Amniotic stem cell (primary cell): ENCODE measurements around the gene NEK2.
"Not testable (repeated sequence)": the region's sequence is repeated elsewhere in the genome, so short reads cannot be mapped to it uniquely, and the experiment has no call there.

Experiments used
- DNase-seq: peaks from one replicate; lab custom pipeline; 2025; lab: John Stamatoyannopoulos, UW

Gene NEK2

DNA sequence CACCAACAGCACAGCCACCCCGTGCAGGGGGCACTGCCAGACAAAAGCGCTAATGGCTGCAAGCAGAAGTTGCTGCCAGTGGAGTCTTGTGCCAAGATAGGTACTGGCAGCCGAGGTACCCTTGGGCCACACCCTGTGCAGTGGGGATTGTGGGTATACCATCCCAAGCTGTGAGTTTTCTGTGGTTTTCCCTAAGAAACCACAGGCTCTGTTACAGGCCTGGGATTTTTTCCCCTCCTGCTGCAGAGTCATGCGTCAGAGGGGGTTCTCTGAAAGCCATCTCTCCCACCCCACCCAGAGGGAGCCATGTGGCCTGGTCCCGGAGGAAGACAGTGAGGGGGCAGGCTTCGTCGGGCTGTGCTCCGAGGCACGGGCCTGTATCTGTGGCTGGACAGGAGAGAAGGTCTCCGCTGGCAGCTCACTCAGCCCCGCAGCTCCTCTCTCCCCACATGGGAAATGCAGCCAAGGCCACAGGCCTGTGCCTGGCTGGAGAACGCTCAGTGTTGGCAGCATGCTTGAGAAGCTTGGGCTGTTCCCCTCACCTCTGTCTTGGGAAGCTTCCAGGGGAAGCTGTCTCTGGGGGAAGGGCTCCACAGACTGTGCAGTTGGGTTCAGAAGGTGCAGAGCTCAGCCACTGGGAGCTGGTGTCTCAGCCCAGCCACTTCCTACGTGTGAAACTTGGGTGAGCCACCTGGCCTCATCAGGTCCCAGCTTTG is 42.5 kb downstream of the NEK2 start:
- no peak for DNase-seq

DNA sequence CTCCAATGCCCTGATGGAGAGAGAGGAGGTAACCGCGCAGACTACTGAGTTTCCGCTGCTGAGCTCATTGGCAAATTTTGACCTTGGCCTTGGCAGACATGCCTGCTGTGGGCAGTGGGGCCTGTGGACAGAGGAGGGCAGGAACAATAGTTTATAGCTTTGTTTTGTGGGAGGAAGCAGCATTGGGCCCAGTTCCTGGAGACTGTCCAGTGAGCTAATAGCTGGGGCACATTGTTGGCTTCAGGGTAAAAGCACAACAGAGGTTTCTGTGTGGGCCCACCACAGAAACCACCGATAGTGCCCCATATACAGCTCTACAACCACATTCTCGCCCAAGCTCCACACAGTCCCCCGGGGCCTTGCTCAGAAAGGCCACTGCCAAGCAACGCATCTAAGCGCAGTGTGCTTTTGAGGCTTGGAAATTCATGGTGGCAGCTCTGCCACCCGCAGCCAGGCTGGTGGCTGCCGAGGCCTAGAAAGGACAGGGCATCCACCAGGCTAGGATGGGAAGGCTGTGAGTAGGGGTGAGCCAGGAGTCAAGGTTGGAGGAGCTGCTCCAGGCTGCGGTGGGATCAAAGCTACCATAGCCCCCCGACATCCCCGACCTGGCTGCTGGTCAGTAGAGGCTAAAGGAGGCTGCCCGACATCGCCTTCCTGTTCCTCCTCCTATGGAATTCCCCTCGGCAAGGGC is 43.2 kb downstream of the NEK2 start:
- no peak for DNase-seq

DNA sequence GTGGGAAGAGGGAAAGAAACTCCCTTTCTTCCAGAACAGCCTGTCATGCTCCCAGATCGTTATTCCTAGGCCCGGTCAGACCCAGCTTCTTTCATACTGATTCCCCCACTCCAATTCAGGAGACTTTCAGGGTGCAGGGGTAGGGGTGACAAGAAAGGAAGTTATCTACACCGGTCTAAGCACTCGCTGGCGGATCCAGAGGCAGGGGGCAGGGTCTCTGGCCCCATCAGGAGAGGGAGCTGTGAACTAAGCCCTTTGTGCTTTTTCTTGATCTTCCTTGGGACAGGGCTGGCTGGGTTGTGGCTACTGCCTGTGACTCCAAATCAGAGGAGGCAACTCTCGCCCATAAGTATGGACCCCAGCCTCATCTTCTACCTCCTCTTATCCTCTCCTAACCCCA is 44.3 kb downstream of the NEK2 start:
- DNase-seq = no peak

DNA sequence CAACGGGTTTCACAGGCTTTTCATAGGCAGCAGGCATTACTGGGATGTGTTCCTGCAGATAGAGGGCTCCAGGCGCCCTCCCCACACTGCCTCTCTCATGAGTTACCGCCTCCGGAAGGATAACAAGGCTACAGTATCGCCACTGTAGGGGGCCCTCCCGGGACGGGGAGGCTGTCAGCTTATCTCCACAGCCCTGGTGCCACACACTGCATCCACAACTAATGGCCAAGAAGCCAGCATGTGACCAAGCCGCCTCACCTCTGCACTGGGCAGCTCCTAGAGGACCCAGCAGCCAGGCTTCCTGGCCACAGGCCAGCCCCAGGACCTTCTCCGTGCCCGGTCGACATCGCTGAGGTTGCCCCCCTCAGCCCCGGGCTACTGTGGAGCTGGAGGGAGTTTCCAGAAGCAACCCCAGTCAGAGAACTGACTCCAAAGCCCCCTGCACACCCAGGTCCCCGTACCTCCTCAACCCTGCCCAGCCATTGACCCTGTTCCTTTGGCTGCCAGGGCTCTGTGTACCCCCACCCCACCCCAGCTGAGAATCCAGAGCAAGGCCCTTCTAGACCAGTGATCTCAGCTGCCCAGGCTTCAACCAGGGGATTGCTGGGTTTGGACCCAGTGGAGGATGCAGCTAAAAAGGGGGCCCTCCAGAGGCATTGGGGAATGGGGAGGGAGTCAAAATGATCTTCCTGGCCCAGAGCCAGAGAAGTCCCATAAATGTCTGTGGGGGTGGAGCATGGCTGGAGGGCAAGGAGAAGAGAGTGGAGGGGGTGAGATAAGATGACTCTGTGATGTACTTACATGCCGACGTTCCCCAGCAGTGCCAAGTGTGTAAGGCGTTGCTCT is 45.0 kb downstream of the NEK2 start:
- no peak for DNase-seq

DNA sequence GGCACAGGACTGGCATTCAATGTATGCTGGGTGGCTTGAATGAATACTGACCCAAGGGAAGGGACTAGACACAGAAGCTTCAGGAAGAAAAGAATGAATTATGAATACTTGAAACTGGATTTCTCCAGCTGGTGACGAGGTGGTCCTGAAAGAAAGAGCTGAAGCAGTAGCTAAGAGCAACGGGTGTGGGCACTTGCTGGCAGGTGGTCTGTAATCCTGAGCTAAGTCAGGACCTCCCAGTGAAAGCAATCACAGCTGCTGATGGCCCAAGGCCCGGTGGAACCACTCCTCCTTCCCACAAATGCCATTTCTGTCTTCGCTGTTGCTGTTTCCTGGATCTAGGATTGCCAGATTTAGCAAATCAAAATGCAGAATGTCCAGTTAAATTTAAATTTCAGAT is 47.0 kb downstream of the NEK2 start:
- no peak for DNase-seq

DNA sequence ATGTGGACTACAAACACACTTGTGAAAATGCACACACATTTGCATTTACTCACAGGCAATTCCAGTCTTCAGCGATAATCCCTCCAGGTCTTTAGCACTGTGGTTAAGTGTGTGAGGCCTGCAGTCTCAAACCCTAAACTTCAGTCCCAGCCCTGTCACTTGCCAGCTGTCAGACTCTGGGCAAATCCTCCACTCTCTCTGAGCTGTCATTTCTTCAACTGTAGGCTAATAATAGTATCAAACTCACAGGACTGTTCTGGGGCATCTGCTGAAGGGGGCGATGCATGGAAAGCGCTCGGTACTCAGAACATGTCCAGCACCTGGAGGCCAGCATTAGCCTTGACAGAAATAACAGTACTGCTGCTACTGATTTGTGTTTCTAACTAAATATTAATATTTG is 48.2 kb downstream of the NEK2 start:
- no peak for DNase-seq

DNA sequence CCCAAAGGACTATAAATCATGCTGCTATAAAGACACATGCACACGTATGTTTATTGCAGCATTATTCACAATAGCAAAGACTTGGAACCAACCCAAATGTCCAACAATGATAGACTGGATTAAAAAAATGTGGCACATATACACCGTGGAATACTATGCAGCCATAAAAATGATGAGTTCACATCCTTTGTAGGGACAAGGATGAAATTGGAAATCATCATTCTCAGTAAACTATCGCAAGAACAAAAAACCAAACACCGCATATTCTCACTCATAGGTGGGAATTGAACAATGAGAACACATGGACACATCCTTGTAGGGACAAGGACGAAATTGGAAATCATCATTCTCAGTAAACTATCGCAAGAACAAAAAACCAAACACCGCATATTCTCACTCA is 49.6 kb downstream of the NEK2 start:
- DNase-seq = not testable (repeated sequence)

DNA sequence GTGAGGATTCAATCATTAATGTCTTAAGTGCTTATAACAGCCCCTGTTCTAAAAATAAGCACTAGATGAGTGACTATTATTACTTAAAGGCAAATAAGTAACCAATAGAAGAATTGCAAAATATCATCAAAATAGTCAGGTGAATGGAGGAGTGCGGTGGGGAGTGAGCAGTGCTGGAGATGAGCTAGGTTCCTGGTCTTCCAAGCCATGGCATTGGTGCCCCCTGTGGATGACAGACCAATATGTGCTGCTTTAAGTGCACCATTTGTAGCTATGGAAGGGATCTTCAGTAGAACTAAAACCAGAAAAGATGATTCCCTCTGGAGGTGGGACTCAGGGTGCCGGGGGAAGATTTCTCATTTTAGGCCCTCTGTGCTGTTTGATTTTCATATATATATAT is 50.4 kb downstream of the NEK2 start:
- no peak for DNase-seq

DNA sequence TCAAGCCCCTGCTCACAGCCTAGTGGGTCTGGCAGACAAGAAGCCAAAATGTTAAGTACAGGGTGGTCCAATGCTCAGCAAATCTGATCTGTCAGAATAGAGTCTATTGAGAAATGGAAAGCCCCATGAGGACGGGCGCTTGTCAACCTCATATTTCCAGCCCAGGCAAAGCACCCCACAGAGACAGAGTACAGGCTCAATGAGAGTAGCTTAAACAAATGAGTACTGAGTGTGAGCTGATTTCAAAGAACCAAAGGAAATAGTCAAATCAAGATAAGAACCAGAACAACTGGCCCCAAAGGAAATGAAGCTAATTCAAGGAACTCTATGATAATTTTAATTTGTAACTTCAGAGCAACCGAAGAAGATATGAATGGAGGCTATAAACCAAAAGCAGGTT is 51.9 kb downstream of the NEK2 start:
- no peak for DNase-seq

DNA sequence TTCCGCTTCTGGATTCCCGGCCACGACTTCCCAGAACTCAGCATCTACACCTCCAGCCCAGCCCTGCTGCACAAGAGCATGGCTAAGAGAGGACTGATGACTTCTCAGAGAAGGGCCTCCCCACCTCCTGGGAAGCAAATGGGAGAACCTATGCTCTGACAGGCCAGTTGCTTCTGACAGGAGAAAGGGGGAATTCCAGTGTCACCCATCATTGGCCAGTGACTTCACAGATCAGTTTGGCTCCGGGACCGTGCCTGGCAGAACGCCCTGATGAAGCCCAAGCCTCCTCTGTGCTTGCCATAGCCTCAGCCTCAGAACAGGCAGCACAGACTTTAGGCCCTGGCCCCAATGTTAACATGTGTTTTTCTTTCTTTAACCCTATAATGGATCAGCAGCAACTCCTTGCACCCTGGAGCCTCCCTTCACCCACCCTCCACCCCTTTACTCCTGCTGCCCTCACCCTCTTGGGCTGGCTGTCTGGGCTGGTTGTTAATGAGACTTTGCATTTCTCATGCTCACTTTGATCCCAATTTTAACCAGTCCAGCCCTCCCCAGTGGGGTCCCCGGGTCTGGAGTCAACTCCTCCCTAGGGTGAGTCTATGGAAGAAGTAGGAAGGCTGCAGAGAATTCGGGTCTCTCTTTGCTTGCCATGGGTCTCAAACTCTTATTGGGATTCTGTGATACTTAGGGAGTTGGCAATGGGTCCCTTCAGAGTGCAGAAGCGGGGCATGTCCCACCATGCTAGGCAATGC is 53.8 kb downstream of the NEK2 start:
- DNase-seq = no peak

DNA sequence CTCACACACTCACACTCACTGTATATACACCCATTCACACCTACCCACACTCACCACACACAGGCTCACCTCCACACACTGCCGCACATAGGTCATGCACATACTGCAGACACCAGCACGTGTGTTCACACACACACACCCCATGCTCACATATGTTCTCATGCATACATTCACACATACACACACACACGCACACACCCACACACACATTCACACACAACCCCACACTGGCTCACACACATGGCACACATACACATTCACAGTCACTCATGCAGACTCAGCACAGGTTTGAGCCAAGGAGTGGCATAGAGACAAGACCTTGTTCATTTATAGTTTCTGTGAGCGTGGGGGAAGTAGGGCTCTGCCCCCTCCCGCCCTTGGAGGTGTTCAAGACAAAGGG is 55.3 kb downstream of the NEK2 start:
- DNase-seq = no peak

DNA sequence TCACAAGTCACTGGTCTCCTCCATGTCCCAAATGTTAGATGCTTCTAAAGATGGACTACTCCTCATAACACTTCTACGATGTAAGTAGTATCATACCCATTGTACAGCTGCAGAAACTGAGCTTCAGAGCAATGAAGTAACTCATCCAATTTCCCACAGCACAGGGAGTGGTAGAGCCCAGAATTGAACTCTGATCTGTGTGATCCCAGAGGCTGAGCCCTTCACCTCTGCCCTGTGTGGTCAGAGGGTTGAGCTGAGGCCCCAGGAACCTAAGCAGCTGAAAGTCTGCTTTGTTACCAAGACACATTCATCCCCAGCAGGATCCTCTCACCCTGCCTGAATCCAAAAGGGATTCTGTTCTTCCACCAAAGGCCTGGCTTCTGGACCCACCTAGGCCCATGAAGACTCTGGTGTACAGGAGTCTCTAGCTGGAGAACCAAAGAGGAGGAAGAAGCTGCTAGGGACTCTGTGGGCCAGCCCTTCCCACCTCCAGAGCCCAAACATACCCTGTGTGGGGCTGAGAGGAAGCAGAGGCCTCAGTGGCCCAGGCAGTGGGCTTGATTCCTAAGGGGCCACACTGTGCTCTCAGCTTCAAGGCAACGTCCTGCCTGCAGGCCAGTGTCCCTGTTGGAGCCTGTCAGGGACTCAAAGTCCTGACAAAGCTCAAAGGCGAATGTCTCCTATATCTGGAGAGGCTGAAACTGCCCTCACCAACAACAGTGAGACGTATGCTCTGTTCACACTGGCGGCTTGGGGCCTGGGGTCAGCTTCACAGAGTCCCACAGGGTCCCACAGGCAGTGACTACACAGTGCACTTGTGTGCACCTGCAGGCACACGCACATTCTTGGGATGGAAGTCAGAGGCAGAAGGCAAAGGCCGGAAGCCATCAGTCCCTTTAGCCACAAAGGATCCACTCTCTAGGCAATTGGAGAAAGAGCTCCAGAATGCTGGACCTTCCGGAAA is 56.1 kb downstream of the NEK2 start:
- no peak for DNase-seq

DNA sequence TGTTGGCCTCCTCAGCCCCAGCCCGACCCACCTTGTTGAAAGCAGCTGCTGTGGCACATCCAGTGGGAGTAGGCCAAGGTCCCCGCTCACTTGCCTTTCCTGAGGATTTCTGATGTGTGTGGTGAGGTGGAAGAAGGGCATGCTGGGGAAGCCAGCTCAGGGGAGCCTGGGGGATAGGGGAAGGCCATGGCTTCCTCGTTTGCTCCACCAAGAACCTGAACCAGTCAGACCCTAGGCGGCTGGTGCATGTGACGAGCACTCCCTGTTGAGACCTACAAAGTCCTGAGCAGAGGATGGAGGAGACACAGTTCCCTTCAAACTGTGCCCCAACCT is 58.5 kb downstream of the NEK2 start:
- no peak for DNase-seq

DNA sequence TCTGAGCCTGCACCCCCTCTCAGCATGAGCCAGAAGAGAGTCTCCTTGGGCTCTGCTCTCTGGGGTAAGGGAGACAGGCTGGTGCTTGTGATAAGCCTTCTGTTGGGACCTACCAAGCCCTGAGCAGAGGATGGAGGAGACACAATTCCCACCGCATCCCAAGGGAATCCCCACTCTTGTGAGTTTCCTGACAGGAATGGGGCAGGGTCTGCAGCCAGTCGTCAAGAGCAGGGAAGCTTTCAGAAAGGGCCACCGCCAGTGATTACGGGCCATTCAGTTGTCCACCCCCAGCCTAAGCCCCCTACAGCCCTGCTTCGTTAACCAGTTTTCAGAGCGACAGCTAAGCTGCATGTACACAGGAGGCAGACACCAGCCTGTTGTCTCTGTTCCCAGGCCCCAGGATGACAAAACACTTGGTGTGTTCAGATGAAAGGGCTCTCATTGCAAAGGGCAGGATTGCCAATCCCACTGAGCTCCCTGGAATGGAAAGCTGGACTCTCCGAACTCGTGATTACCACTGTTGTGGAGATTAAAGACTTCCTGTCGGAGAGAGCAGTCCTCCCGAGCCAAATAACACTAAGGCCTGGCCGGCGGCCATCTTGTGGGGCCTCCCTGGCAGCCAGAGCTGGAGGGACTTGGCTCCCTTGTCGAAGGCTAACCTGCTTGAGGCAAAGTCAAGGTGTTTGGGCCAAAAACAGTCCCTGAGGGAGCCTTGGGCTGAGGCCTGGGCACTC is 59.0 kb downstream of the NEK2 start:
- DNase-seq = no peak

DNA sequence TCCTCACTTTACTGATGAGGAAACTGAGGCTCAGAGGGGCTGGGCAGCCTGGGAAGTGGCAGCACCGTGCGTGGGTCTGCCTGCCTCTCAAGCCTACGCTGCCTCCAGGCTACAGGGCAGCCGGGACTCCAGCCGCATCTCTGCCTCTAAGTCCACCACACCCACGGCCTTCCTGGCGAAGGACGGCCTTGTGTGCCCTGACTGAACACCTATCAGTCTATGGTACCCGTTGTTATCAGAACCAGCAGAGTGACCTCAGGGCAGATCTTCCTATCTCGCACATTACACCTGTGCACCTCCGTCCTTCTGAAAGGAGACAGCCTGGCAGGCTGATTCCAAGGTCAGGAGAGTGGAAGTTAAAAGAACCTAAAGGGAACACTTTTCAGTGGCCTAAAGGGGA is 60.8 kb downstream of the NEK2 start:
- DNase-seq = no peak

DNA sequence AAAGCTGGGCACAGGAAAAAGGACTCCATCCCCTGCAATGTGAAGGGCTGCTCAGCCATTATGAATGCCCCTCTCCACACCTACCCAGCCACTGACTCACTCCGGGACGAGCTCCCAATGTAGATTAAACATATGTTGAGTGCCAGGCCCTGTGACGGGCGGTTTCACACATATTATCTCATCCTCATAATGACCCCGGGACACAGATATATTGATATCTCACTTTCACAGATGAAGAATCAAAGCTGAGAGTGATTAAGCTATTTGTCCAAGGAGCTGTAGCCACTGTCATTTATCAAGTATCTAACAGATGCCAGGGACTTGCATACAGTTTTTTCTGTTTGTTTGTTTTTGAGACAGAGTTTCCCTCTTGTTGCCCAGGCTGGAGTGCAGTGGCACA is 61.5 kb downstream of the NEK2 start:
- no peak for DNase-seq

DNA sequence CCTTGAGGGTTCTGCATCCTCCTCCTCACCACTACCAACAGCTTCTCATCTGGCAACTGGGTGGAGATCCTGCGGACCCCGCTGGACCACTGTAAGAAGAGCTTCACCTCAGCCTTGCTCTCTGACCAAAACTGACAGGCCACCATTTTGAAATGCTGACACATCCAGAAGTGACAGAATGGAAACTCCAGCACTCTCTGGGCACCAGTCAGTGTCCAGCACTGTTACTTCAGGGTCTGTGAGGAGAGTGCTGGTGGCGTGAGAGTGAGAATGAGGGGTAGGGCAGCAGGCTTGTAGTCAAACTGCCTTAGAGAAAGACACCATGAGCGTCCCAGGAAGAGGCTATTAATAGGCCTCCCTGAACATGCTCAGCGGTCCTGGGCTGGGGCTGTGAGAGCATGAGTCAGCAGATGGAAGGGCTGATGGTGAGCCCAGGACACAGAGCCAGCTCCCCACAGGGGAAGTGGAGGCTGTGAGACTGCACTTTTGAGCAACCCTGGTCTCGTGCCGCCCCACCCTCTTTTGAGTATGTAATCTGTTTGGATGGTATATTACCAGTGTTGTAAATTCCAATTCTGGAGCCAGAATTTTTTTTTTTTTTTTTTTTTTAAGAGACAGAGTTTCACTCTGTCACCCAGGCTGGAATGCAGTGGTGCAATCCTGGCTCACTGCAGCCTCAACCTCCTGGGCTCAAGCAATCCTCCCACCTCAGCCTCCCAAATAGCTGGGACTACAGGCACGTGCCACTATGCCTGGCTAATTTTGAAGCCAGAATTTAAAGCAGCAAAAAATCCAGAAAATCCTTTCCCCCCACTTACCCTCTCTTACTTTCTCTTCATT is 62.1 kb downstream of the NEK2 start:
- DNase-seq = peak; percentile 87

DNA sequence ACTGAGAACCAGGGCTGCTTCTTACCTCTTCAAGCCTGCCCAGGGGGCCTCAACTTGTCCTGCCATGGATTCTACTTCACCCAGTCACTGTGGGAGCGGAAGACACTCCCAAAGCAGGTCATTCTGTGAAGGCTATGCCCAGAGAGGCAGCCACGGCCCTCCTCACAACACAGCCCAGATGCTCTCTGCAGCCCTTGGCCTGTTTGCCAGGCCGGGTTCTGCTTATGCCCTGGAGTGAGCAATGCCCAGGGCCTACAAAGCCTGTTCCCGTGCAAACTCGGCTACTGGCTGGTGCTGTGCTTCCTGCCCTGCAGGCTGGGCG is 62.7 kb downstream of the NEK2 start:
- no peak for DNase-seq
